Measurements from ENCODE around the gene DDX42.

DDX42 gene

DNA sequence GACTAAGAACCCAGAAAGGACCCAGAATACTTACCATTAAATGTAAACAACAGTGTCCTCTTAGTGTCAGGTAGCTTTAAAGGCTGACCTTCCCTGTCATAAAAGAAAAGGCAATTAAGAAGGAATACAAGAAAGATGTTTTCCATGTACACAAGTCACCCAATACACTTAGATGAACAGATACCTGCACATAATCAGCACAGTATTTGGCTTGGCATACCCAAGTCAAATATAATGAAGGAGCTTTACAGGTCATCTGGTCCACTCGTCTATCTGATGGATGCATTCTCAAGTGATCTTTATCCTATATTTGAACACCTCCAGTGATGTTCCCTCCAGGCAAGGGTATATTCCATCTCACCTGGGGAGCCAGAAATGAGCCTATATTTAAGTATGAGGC, 21.3 kb upstream of the DDX42 start:
- no peak overlapping the region for H3K4me3 ChIP-seq (ENCODE audit: low read depth in 1 of 2, low read length in 2 of 2)
- no peak overlapping the region for H3K27ac ChIP-seq (ENCODE audit: low read length)
- ATAC-seq (ENCODE audit: insufficient read depth, low read depth) (no peak), DNase-seq (no peak)
- no peaks in the 10 kb centered on the region for H3K79me2 ChIP-seq (ENCODE audit: insufficient read depth, low read length)
- H3K27me3 ChIP-seq (ENCODE audit: insufficient read depth, low read length, poor library complexity) = no peaks in the 10 kb centered on the region
- no peak for TF ChIP-seq EZH2 (IDR thresholded peaks at IDR 0.05; ENCODE audit: borderline replicate concordance, low read depth, low read length, severe bottlenecking)
- TF ChIP-seq, protein P1, sequence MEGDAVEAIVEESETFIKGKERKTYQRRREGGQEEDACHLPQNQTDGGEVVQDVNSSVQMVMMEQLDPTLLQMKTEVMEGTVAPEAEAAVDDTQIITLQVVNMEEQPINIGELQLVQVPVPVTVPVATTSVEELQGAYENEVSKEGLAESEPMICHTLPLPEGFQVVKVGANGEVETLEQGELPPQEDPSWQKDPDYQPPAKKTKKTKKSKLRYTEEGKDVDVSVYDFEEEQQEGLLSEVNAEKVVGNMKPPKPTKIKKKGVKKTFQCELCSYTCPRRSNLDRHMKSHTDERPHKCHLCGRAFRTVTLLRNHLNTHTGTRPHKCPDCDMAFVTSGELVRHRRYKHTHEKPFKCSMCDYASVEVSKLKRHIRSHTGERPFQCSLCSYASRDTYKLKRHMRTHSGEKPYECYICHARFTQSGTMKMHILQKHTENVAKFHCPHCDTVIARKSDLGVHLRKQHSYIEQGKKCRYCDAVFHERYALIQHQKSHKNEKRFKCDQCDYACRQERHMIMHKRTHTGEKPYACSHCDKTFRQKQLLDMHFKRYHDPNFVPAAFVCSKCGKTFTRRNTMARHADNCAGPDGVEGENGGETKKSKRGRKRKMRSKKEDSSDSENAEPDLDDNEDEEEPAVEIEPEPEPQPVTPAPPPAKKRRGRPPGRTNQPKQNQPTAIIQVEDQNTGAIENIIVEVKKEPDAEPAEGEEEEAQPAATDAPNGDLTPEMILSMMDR (IDR thresholded peaks at IDR 0.05; ENCODE audit: borderline replicate concordance, extremely low read depth, low read length, poor library complexity, severe bottlenecking) = no peak
- H3K36me3 ChIP-seq (ENCODE audit: insufficient read depth, low read length) = peaks cover 87% of the 10 kb centered on the region
- no peak overlapping the region for H3K4me2 ChIP-seq (ENCODE audit: insufficient read depth, low read length)
- no peaks in the 10 kb centered on the region for H3K4me1 ChIP-seq (ENCODE audit: insufficient read depth, low read length)
- H4K20me1 ChIP-seq (ENCODE audit: insufficient read depth, low read length) = 0 out of 2 replicates have a peak, but pooled peaks cover 3% of the 10 kb centered on the region
- H3K9ac ChIP-seq (ENCODE audit: low read depth, low read length) = no peak overlapping the region
- no peaks in the 10 kb centered on the region for H3K9me3 ChIP-seq (ENCODE audit: insufficient read depth, low read length, severe bottlenecking)
- H2AFZ ChIP-seq (ENCODE audit: low read depth, low read length) = no peak overlapping the region

GRCh38 chr17:63753215-63753614, 20.8 kb upstream of the DDX42 start:
- ATAC-seq (ENCODE audit: insufficient read depth, low read depth) (no peak), DNase-seq (no peak)
- H3K36me3 ChIP-seq (ENCODE audit: insufficient read depth, low read length) = peaks cover 87% of the 10 kb centered on the region
- H3K27ac ChIP-seq (ENCODE audit: low read length) = no peak overlapping the region
- no peaks in the 10 kb centered on the region for H3K4me1 ChIP-seq (ENCODE audit: insufficient read depth, low read length)
- no peak overlapping the region for H2AFZ ChIP-seq (ENCODE audit: low read depth, low read length)
- TF ChIP-seq, protein P1 (IDR thresholded peaks at IDR 0.05; ENCODE audit: borderline replicate concordance, extremely low read depth, low read length, poor library complexity, severe bottlenecking) = no peak
- no peak for TF ChIP-seq EZH2 (IDR thresholded peaks at IDR 0.05; ENCODE audit: borderline replicate concordance, low read depth, low read length, severe bottlenecking)
- no peaks in the 10 kb centered on the region for H3K27me3 ChIP-seq (ENCODE audit: insufficient read depth, low read length, poor library complexity)
- no peaks in the 10 kb centered on the region for H3K9me3 ChIP-seq (ENCODE audit: insufficient read depth, low read length, severe bottlenecking)
- no peak overlapping the region for H3K9ac ChIP-seq (ENCODE audit: low read depth, low read length)
- no peaks in the 10 kb centered on the region for H3K79me2 ChIP-seq (ENCODE audit: insufficient read depth, low read length)
- H4K20me1 ChIP-seq (ENCODE audit: insufficient read depth, low read length) = 0 out of 2 replicates have a peak, but pooled peaks cover 3% of the 10 kb centered on the region
- H3K4me2 ChIP-seq (ENCODE audit: insufficient read depth, low read length) = no peak overlapping the region
- H3K4me3 ChIP-seq (ENCODE audit: low read depth in 1 of 2, low read length in 2 of 2) = no peak overlapping the region

GRCh38 chr17:63754046-63754445, 19.9 kb upstream of the DDX42 start:
- Histone ChIP-seq H3K4me2 (ENCODE audit: insufficient read depth, low read length) (no peak overlapping the region), H4K20me1 (ENCODE audit: insufficient read depth, low read length) (0 out of 2 replicates have a peak, but pooled peaks cover 3% of the 10 kb centered on the region), H3K4me3 (ENCODE audit: low read depth in 1 of 2, low read length in 2 of 2) (no peak overlapping the region), H3K4me1 (ENCODE audit: insufficient read depth, low read length) (no peaks in the 10 kb centered on the region), H3K36me3 (ENCODE audit: insufficient read depth, low read length) (peaks cover 88% of the 10 kb centered on the region), H3K79me2 (ENCODE audit: insufficient read depth, low read length) (no peaks in the 10 kb centered on the region), H3K27me3 (ENCODE audit: insufficient read depth, low read length, poor library complexity) (no peaks in the 10 kb centered on the region), H3K9ac (ENCODE audit: low read depth, low read length) (no peak overlapping the region), H3K9me3 (ENCODE audit: insufficient read depth, low read length, severe bottlenecking) (no peaks in the 10 kb centered on the region), H3K27ac (ENCODE audit: low read length) (no peak overlapping the region), H2AFZ (ENCODE audit: low read depth, low read length) (no peak overlapping the region)
- no peak for DNase-seq
- no peak for ATAC-seq (ENCODE audit: insufficient read depth, low read depth)
- TF ChIP-seq, protein P1 (IDR thresholded peaks at IDR 0.05; ENCODE audit: borderline replicate concordance, extremely low read depth, low read length, poor library complexity, severe bottlenecking) = no peak
- no peak for TF ChIP-seq EZH2 (IDR thresholded peaks at IDR 0.05; ENCODE audit: borderline replicate concordance, low read depth, low read length, severe bottlenecking)

DNA sequence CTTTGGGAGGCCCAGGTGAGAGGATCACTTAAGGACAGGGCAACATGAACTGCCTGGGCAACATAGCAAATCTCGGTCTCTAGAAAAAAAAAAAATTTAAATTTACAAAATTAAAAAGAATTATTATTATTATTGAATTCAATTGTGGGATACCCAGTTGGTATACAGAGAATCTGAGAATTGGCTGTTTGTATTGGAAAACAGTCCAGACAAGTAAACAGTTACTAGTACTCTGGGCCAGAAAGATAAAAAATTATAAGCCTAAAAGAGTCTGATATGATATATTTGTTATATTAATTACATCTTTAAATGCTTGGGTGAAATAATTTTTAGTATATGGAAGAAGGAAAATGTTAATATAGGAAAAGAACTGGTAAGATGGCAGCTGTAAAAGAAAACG, 15.5 kb upstream of the DDX42 start:
- H2AFZ ChIP-seq (ENCODE audit: low read depth, low read length) = no peak overlapping the region
- H4K20me1 ChIP-seq (ENCODE audit: insufficient read depth, low read length) = 0 out of 2 replicates have a peak, but pooled peaks cover 3% of the 10 kb centered on the region
- no peak overlapping the region for H3K4me2 ChIP-seq (ENCODE audit: insufficient read depth, low read length)
- H3K36me3 ChIP-seq (ENCODE audit: insufficient read depth, low read length) = peaks cover 87% of the 10 kb centered on the region
- TF ChIP-seq, protein P1 (IDR thresholded peaks at IDR 0.05; ENCODE audit: borderline replicate concordance, extremely low read depth, low read length, poor library complexity, severe bottlenecking) = no peak
- TF ChIP-seq EZH2 (IDR thresholded peaks at IDR 0.05; ENCODE audit: borderline replicate concordance, low read depth, low read length, severe bottlenecking) = no peak
- peaks cover 2% of the 10 kb centered on the region; the same call in 1 of the 2 replicates for H3K79me2 ChIP-seq (ENCODE audit: insufficient read depth, low read length)
- ATAC-seq (ENCODE audit: insufficient read depth, low read depth) = no peak
- H3K4me1 ChIP-seq (ENCODE audit: insufficient read depth, low read length) = no peaks in the 10 kb centered on the region
- H3K27me3 ChIP-seq (ENCODE audit: insufficient read depth, low read length, poor library complexity) = no peaks in the 10 kb centered on the region
- no peak for DNase-seq
- H3K27ac ChIP-seq (ENCODE audit: low read length) = no peak overlapping the region
- H3K9me3 ChIP-seq (ENCODE audit: insufficient read depth, low read length, severe bottlenecking) = no peaks in the 10 kb centered on the region
- no peak overlapping the region for H3K4me3 ChIP-seq (ENCODE audit: low read depth in 1 of 2, low read length in 2 of 2)
- no peak overlapping the region for H3K9ac ChIP-seq (ENCODE audit: low read depth, low read length)

All from DND-41 (cell line).